IgD-negative memory B cell (primary cell): Measurements from ENCODE around the gene SCAANT1. TPM values are rescaled to one million over a fixed set of nuclear protein-coding genes. Genes with fewer than 3 reads are reported as not detected.

ENCODE experiments used
- H3K27ac Mint-ChIP-seq, 3 donors: one replicate each; pipeline ENCODE4 v1.8.0; 2020 to 2022; ENCODE audit warnings: mild to moderate bottlenecking in 3 of 3, mixed read lengths in 3 of 3, moderate library complexity in 1 of 3
- H3K27me3 Mint-ChIP-seq: one replicate; pipeline ENCODE4 v1.8.0; 2021; ENCODE audit warnings: mixed read lengths
- H3K36me3 Mint-ChIP-seq: one replicate; pipeline ENCODE4 v1.8.0; 2020; ENCODE audit warnings: mild to moderate bottlenecking, mixed read lengths
- H3K4me1 Mint-ChIP-seq, 3 donors: one replicate each; pipeline ENCODE4 v1.8.0; 2020 to 2022; ENCODE audit warnings: mixed read lengths in 3 of 3, mild to moderate bottlenecking in 1 of 3
- H3K4me3 Mint-ChIP-seq, 4 donors: one replicate each; pipeline ENCODE4 v1.8.0; 2020 to 2022; ENCODE audit warnings: mild to moderate bottlenecking in 4 of 4, mixed read lengths in 4 of 4, moderate library complexity in 3 of 4
- H3K9me3 Mint-ChIP-seq, 3 donors: one replicate each; pipeline ENCODE4 v1.8.0; 2020 to 2021; ENCODE audit warnings: mixed read lengths in 3 of 3, mild to moderate bottlenecking in 1 of 3
- polyA plus RNA-seq: library from polyadenylated mRNA; unstranded; fragments of 300-500 nt; fragmentation: Illumina TruSeq; gene quantifications from one replicate; pipeline ENCODE4 v1.2.3, GENCODE V29; 2021

SCAANT1 gene
- polyA plus RNA-seq, 1 donor from 2014 or later, result not detected

DNA sequence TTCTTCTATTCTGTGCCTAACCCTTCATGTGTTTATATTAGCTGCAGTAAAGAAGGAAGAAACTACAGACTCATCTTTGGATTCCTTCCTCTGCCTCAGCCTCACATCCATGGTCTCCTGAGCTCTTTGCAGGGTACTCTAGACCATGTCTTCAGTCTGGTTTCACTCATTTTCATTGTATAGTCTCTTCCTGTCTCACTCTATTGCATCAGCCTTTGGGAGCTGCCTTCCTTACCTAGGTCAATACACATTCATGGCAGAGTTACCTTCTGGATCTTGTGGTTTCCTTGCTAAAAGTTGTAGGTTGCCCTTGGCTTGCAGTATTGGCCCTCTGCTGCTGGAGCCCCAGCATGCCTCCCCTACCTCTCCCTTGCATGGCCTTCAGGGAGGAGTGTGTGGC is 31.5 kb upstream of the SCAANT1 start:
- peaks cover 16 to 28% (median 20%) of the 10 kb centered on the region in 3 donors for H3K4me1 Mint-ChIP-seq
- H3K36me3 Mint-ChIP-seq, result peaks cover 7% of the 10 kb centered on the region
- no peaks in the 10 kb centered on the region for H3K9me3 Mint-ChIP-seq

DNA sequence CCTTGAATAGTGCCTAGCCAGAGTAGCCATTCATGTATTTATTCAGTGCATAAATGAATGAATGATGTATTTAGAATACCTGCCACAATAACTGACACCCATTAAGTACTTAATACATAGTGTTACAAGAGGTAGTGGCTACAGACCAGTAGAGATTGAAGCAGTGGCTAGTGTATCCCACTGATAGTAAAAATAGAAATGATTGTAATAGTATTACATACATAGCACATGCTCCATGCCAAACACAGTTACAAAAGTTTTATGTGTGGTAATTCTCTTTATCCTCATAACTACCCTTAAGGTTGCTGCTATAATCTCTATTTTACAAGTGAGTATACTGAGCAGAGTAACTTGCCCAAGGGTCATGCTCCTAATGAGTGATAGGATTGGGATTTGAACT is 30.3 kb upstream of the SCAANT1 start:
- H3K36me3 Mint-ChIP-seq, result peaks cover 5% of the 10 kb centered on the region
- no peaks in the 10 kb centered on the region for H3K27me3 Mint-ChIP-seq
- no peak overlapping the region for H3K27ac Mint-ChIP-seq
- H3K4me1 Mint-ChIP-seq, result peaks cover 24 to 30% (median 26%) of the 10 kb centered on the region in 3 donors
- no peak overlapping the region for H3K4me3 Mint-ChIP-seq
- no peaks in the 10 kb centered on the region for H3K9me3 Mint-ChIP-seq

More for the DNA sequence above, 31.5 kb upstream of the SCAANT1 start:
- H3K4me3 Mint-ChIP-seq, result no peak overlapping the region
- H3K27ac Mint-ChIP-seq, result no peak overlapping the region
- no peaks in the 10 kb centered on the region for H3K27me3 Mint-ChIP-seq

DNA sequence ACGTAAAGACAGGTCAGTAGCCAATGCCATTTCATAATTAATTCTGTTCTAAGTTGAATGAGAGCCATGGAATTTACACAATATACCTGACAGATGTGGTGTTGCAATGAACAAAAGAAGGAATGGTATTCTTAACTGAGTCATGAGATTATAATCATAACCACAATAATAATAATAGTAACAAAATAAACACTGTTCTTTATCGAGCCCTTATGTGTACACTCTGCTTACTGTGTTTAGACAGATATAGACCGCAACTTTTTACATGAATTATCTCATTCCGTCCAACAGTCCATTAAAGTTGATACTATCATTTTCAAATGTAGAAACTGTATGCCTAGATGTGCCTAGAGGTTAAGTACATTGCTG is 28.2 kb upstream of the SCAANT1 start:
- Mint-ChIP-seq H3K4me3 (no peak overlapping the region), H3K27me3 (no peaks in the 10 kb centered on the region), H3K27ac (no peak overlapping the region), H3K4me1 (peaks cover 22 to 31% (median 27%) of the 10 kb centered on the region in 3 donors), H3K9me3 (no peaks in the 10 kb centered on the region), H3K36me3 (peaks cover 2% of the 10 kb centered on the region)

DNA sequence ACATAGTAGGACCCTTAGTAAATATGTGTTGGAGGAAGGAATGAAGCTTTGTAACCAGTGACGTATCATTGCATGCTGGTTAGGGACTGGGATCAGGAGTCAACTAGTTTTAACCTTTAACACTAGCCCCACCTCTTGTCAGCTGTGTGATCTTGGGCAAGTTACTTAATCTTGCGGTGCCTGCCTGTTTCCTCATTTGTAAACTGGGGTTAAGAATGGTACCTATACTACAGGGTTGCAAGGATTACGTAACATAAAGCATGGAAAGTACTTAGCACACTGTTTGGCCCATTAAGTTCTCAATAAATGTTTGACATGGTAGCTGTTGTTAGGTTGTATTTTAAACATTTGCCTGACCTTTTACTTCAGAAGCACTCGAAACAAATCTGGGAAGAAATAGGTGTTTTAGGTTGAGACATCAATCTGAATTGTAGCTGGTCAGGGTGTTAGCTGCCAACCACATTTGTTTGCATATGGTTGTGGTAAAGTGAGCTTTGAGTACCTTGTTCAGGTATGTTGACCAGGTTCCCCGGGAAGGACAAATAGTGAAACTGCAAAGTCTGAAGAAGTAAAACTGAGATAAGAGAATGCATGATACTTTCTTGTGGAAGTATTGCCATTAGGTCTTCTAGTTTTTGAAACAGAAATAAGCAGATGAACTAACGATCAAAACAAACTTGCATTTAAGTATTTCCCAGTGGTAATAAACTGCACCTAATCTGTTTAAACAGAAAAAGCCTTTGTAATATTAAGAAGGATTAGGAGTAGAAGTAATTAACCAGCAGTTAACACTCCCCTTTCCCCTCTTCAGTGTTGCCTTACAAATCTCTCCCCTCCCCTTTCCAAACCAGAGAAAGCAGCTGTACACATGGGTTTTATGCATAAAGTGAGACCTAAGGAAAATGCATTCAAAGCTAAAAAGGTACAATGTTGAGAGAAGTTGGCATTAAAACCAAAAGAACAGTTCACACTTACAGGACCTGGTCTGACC is 25.8 kb upstream of the SCAANT1 start:
- Mint-ChIP-seq H3K27me3 (no peaks in the 10 kb centered on the region), H3K27ac (peak overlapping the region; percentile 13 to 84 (median 28)), H3K4me1 (peaks cover 43 to 51% (median 49%) of the 10 kb centered on the region in 3 donors), H3K9me3 (no peaks in the 10 kb centered on the region), H3K36me3 (peaks cover 2% of the 10 kb centered on the region), H3K4me3 (peak overlapping the region in 3 of 4 donors; percentile 1 to 71 (median 66))

DNA sequence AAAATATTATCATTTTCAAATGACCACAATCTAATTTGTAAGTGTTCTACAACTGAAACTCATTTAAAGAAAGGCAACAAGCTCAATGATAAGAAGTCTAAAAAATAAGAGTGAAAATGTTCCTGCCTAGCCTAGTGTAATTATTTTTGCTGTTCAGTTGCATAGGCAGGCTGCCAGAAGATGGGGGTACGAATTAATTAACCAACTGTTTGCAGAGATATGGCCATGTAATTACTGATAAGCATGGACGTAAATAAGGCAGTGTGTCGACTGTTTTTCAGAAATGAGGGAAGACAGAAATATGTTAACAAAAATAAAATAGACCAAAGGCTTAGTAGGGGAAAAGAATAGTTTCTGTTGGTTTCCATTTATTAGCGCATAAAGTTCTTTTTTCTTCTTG is 24.7 kb upstream of the SCAANT1 start:
- peaks cover 1% of the 10 kb centered on the region for H3K36me3 Mint-ChIP-seq

DNA sequence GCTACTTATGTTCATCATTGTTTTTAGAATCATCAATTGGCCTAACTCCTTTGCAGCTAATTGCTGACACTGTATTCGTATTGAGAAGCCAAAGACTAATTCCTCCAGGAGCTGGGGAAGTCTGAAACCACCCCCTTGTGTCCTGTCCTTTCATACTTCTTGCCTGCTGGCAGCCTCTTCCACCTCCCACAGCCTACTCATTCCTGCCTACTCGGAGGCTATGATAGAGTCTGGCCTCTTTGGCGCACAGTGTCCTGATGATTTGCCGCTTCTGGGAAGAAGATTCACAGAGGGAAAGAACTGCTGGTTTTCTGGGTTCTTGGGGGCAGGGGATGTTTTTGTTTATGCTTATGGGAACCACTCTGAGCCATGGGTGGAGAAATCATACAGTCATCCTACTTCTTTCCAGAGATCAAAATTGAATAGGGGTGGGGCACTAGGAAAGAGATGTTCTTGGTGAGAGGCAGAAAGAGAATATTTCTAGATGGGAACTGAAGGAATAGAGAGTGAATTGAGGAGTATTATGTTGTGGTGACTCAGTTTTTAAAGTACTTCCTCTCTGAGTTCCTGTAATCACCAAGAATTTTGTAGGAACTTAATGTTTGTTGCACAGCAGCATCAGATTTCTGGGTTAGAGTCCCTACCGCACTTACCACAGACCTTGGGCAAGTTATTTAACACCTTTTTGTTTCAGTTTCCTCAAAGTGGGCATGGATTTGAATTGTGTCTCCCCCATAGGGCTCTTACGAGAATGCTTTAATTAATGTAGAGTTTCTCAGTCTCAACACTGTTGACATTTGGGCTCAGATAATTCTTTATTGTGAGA is 22.1 kb upstream of the SCAANT1 start:
- Mint-ChIP-seq H3K27ac (peak overlapping the region; percentile 66 to 91 (median 86)), H3K27me3 (no peaks in the 10 kb centered on the region), H3K4me1 (peaks cover 49 to 61% (median 56%) of the 10 kb centered on the region in 3 donors), H3K9me3 (no peaks in the 10 kb centered on the region), H3K36me3 (no peaks in the 10 kb centered on the region), H3K4me3 (peak overlapping the region in 3 of 4 donors; percentile 9 to 86 (median 83))

More for the DNA sequence above, 24.7 kb upstream of the SCAANT1 start:
- Mint-ChIP-seq H3K4me1 (peaks cover 49 to 61% (median 58%) of the 10 kb centered on the region in 3 donors), H3K9me3 (no peaks in the 10 kb centered on the region), H3K27me3 (no peaks in the 10 kb centered on the region), H3K4me3 (no peak overlapping the region), H3K27ac (peak overlapping the region in 2 of 3 donors; percentile 7 to 14)

DNA sequence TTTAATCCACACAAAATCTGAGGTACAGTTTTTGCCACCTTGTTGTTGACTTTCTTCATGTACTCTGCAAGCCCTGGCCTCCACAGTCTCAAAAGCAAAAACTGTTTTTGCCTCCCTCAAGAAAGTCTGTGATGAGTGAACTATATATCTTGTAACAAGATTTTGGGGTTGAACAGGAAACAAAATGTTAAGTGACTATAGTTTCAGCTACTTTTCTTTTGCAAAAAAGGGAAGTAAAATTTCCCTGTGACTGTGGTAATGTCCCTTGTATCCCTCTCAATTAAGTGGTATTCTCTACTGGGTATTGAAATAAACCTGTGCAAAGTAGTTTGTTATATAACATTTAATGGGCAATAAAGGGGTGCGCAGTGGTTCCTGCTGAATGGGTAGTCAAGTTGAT is 21.3 kb upstream of the SCAANT1 start:
- Mint-ChIP-seq H3K9me3 (no peaks in the 10 kb centered on the region), H3K36me3 (no peaks in the 10 kb centered on the region), H3K4me3 (peak overlapping the region; percentile 3 to 86 (median 58)), H3K27ac (peak overlapping the region; percentile 19 to 91 (median 86)), H3K4me1 (peaks cover 50 to 62% (median 57%) of the 10 kb centered on the region in 3 donors), H3K27me3 (no peaks in the 10 kb centered on the region)

DNA sequence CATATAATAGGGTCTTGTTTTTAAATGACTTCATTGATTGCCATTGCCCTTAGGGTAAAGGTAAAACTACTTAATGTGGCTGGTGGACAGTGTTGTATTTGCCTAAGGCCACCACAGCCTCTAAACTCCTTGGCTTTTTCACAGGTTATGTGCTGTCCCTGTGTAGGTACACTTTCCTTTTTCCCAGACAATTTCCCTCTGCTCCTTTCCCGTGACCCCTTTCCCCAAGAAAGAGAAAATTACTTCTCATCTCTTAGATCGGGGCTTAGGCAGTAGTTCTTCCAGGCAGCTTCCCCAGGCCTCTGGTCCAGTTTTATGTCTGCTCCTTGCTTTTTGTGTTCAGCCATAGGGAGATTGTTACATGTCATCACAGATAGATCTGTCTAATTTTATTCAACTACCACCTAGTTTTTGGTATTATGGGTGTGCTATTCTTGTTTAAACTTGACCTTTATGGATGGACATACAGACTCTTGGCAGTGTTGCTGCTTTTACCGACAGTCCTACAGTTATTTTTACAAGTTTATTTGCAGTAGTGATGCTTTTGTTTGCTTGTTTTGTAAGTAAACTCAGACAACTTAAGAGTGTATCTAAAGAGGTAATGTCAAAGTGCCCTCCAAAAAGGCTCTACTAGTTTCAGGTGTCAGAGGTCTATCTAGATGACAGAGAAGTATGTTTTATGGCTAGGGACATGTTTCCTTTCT is 20.5 kb upstream of the SCAANT1 start:
- H3K27ac Mint-ChIP-seq, result peak overlapping the region in 2 of 3 donors; percentile 19 to 91
- no peaks in the 10 kb centered on the region for H3K9me3 Mint-ChIP-seq
- peaks cover 46 to 58% (median 55%) of the 10 kb centered on the region in 3 donors for H3K4me1 Mint-ChIP-seq
- no peaks in the 10 kb centered on the region for H3K36me3 Mint-ChIP-seq
- peak overlapping the region in 2 of 4 donors; percentile 83 to 86 for H3K4me3 Mint-ChIP-seq
- no peaks in the 10 kb centered on the region for H3K27me3 Mint-ChIP-seq

DNA sequence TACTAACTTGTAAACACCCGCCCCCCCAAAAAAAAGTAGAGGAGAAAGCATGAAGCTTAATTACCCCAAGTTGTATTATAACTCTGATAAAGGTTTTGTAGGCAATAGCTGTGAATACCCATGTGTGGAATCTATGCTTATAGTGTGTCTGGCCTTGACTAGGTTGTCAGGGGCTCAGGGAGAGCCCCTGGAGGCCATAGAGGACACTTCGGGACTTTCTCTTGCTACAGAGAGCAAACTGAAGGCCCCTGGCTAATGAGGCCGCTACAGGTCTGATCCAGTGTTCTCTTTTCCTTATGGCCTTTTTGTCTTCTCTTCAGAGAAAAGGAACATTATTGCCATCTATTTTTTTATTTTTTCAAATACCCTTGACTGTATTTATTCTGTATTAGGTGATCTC is 19.1 kb upstream of the SCAANT1 start:
- Mint-ChIP-seq H3K4me1 (peaks cover 50 to 57% (median 51%) of the 10 kb centered on the region in 3 donors), H3K27me3 (no peaks in the 10 kb centered on the region), H3K27ac (peak overlapping the region in 1 of 3 donors; percentile 57), H3K4me3 (no peak overlapping the region), H3K9me3 (no peaks in the 10 kb centered on the region), H3K36me3 (no peaks in the 10 kb centered on the region)

DNA sequence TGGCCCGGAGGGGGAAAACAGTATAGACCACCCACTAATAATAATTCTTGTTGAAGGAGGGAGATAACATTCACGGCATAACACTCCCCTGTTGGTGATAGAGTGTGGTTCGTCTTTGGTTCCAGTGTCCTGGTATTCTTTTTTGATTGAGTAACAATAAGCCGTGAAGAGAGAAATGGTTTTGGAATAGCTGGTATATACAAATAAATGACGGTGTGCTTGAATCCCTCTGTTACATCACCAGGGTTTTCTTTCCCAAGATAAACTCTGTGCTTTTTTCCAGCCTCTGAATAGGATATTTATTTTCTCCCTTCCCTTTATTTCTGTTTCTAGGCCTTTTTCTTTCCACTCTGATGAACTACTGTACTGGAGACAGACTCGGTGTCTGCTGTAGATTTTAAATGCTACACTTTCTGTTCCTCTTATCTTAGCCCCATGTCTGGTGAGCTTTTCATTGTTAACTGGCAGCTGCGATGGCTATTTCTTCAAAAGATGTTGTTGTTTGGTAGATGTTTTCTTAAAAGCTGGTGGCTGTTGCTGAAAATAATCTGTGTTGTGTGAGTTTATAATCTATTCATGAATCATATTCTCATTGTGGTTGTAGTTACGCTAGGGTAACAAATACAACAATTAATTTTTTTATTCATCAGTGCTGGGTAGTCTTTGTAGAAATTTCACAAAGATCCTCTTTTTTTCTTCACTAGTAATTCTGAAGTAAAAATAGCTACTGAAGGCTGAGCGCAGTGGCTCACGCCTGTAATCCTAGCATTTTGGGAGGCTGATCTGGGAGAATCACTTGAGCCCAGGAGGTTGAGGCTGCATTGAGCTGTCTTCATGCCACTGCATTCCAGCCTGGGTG is 15.5 kb upstream of the SCAANT1 start:
- Mint-ChIP-seq H3K9me3 (no peaks in the 10 kb centered on the region), H3K4me3 (peak overlapping the region in 3 of 4 donors; percentile 19 to 79 (median 67)), H3K36me3 (peaks cover 7% of the 10 kb centered on the region), H3K27ac (peak overlapping the region; percentile 43 to 88 (median 72)), H3K27me3 (no peaks in the 10 kb centered on the region), H3K4me1 (peaks cover 47 to 58% (median 53%) of the 10 kb centered on the region in 3 donors)

DNA sequence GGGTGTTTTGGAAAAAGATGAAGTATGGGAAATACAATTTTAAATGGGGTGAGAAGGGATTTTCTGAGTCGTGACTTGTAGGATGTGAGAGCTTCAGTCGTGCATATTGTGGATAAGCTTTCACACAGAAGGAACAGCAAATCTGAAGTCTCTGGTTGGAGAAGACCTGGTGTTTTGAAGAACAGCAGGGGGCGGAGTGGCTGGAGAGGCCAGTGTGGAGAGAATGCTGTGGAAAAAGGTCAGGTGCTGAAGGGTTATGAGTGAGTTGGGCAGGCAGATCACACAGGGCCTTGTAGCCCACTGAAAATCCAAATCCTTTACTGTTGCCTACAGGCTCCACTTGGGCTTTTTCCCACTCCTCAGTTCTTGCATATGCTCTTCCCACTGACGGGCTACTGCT is 14.1 kb upstream of the SCAANT1 start:
- peak overlapping the region in 2 of 4 donors; percentile 4 to 15 for H3K4me3 Mint-ChIP-seq
- H3K27me3 Mint-ChIP-seq, result no peaks in the 10 kb centered on the region
- peaks cover 49 to 61% (median 59%) of the 10 kb centered on the region in 3 donors for H3K4me1 Mint-ChIP-seq
- peak overlapping the region; percentile 59 to 88 (median 81) for H3K27ac Mint-ChIP-seq
- no peaks in the 10 kb centered on the region for H3K9me3 Mint-ChIP-seq
- peaks cover 10% of the 10 kb centered on the region for H3K36me3 Mint-ChIP-seq

DNA sequence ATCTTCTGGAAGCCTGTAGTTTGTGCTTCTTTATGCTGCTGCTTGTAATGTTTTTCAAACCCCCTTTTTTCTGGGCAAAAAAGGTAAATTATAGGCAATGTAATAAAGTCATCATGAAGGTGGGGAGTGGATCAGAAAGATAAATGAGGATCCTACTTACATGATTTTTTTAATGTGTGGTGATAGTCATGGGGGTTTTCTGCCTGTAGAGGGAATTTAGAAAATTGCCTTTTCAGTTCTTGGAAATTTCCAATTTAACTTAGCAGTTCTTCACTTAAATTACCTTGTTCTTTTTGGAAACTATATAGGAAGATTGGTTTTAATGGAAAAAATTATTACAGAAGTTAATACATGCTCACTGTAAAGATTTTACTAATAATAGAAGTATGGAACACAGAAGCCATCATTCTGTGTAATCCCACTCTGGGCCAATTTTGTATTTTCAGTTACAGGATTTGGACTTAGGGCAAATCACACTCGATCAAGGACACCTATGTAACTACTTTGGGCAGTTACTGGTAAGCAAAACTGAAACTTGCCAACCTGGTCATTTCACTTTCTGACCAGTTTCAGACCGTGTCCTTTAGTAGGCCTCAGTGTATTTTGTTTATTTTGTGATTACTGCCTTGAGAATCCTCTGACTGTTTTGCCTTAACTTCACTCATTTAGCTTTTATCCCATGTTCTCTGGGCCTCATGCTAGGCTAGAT is 10.5 kb upstream of the SCAANT1 start:
- H3K27ac Mint-ChIP-seq, result peak overlapping the region; percentile 19 to 98 (median 32)
- H3K4me3 Mint-ChIP-seq, result peak overlapping the region in 3 of 4 donors; percentile 1 to 90 (median 72)
- H3K27me3 Mint-ChIP-seq, result no peaks in the 10 kb centered on the region
- H3K4me1 Mint-ChIP-seq, result peaks cover 43 to 68% (median 63%) of the 10 kb centered on the region in 3 donors
- H3K9me3 Mint-ChIP-seq, result no peaks in the 10 kb centered on the region
- peaks cover 13% of the 10 kb centered on the region for H3K36me3 Mint-ChIP-seq
